Bladder microvascular endothelial cell (primary cell): ENCODE results near the gene C7orf33. TPM values are rescaled to one million over a fixed set of nuclear protein-coding genes. Genes with fewer than 3 reads are reported as not detected.

ENCODE experiments used
- total RNA-seq: library from RNA; depleted of rRNA; stranded (reverse); fragments of >200 nt; gene quantifications from 2 replicates; pipeline ENCODE4 v1.2.3, GENCODE V29; 2014

Gene C7orf33, protein sequence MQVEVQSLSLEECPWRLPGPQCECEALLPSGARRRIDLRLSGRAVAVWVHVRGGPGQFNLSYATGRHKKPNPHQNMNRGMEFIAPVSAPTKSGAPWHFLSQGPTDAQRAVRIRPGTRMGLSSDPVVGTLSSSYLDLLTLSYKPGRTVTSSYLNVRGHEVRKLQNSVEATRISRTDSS
- not detected in 2 replicates for total RNA-seq

DNA sequence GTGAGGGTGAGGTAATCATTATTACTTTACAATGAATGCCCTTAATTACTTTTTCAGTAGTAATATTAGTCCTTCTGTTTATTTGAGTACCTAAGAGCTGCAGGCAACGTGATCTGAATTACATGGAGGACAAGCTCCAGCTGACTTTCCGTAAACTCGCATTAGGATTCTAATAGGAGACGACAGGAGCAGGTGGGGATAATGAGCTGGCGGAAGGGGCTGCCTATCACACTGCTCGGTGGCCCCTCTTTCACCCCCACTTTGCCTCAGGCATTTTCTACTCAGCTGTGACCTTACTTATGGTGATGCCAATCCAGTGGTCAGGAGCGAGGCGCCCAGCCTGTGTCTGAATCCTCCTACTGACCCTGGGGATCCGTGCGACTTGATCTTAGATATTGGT is at the start of gene C7orf33:
TSS of gene C7orf33 (plus strand) at position 296 of the 400 bp plus-strand sequence. CDS start 160 bp downstream, outside the sequence.

Other genes starting within 250 kb of the C7orf33 start
- 26.9 and 58.0 TPM in 2 replicates for gene CUL1, start 108.1 kb downstream of the C7orf33 start, total RNA-seq